ENCODE measurements around the gene MYOM3. TPM values are rescaled to one million over a fixed set of nuclear protein-coding genes. Genes with fewer than 3 reads are reported as not detected.
A peak's percentile ranks its signal among the peaks of the same experiment; 100 is the strongest.

Gene MYOM3
- total RNA-seq, result under 1 TPM in 1 of 3 donors, not detected in 2; 0.08 TPM
- 0.02 TPM for total RNA-seq (2013)

GRCh38 chr1:24111996-24112779 lies at the start of gene MYOM3:
Gene MYOM3, minus strand, starts transcription at chr1:24112135. Its CDS starts 3,499 bp downstream, at chr1:24108636.
- Mint-ChIP-seq H3K4me1 (peaks cover 0 to 15% of the 10 kb centered on the region in 2 donors), H3K4me3 (peak within 1 kb of the TSS; percentile 6), H3K36me3 (no peaks in the 10 kb centered on the region), H3K27me3 (ENCODE audit: low read depth in 2 of 2) (peaks cover 7 to 17% of the 10 kb centered on the region in 2 donors), H3K9me3 (no peaks in the 10 kb centered on the region), H3K27ac (no peak within 1 kb of the TSS)
- ATAC-seq (peak; percentile 83 to 100 (median 98)), DNase-seq (peak; percentile 42 to 59)
- H3K9me3 ChIP-seq (ENCODE audit: control insufficient read depth, insufficient read depth, low read length), result no peaks in the 10 kb centered on the region
- TF ChIP-seq, protein P1, sequence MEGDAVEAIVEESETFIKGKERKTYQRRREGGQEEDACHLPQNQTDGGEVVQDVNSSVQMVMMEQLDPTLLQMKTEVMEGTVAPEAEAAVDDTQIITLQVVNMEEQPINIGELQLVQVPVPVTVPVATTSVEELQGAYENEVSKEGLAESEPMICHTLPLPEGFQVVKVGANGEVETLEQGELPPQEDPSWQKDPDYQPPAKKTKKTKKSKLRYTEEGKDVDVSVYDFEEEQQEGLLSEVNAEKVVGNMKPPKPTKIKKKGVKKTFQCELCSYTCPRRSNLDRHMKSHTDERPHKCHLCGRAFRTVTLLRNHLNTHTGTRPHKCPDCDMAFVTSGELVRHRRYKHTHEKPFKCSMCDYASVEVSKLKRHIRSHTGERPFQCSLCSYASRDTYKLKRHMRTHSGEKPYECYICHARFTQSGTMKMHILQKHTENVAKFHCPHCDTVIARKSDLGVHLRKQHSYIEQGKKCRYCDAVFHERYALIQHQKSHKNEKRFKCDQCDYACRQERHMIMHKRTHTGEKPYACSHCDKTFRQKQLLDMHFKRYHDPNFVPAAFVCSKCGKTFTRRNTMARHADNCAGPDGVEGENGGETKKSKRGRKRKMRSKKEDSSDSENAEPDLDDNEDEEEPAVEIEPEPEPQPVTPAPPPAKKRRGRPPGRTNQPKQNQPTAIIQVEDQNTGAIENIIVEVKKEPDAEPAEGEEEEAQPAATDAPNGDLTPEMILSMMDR (IDR thresholded peaks at IDR 0.05), result no peak
- H3K4me1 ChIP-seq (ENCODE audit: control insufficient read depth, insufficient read depth, low read length), result peaks cover 7% of the 10 kb centered on the region
- no peaks in the 10 kb centered on the region for H3K36me3 ChIP-seq (ENCODE audit: control insufficient read depth, insufficient read depth, low read length)
- no peak within 1 kb of the TSS for H3K4me3 ChIP-seq (ENCODE audit: low read length)
- H3K27me3 ChIP-seq (ENCODE audit: control insufficient read depth, insufficient read depth, low read length), result no peaks in the 10 kb centered on the region
- intact Hi-C loops (cut with micrococcal nuclease), result no loop called here
- 37% methylated on average over 27 of the region's 27 CpGs for WGBS (ENCODE audit: insufficient coverage)
- H3K27ac ChIP-seq (ENCODE audit: low read length), result no peak within 1 kb of the TSS

GRCh38 chr1:24161270-24161669 lies 49.3 kb upstream of the MYOM3 start:
- TF ChIP-seq, protein P1 (IDR thresholded peaks at IDR 0.05), result no peak
- H3K27me3 ChIP-seq (ENCODE audit: control insufficient read depth, insufficient read depth, low read length), result no peaks in the 10 kb centered on the region
- intact Hi-C loops (cut with micrococcal nuclease), result no loop called here
- Mint-ChIP-seq H3K36me3 (no peaks in the 10 kb centered on the region), H3K27me3 (ENCODE audit: low read depth in 2 of 2) (peaks cover 6 to 15% of the 10 kb centered on the region in 2 donors), H3K9me3 (no peaks in the 10 kb centered on the region), H3K27ac (no peak overlapping the region), H3K4me1 (no peaks in the 10 kb centered on the region), H3K4me3 (no peak overlapping the region)
- no peaks in the 10 kb centered on the region for H3K4me1 ChIP-seq (ENCODE audit: control insufficient read depth, insufficient read depth, low read length)
- ATAC-seq, result no peak
- H3K36me3 ChIP-seq (ENCODE audit: control insufficient read depth, insufficient read depth, low read length), result no peaks in the 10 kb centered on the region
- no peak overlapping the region for H3K4me3 ChIP-seq (ENCODE audit: low read length)
- WGBS (ENCODE audit: insufficient coverage), result 93% methylated on average over 4 of the region's 4 CpGs
- no peak for DNase-seq
- no peaks in the 10 kb centered on the region for H3K9me3 ChIP-seq (ENCODE audit: control insufficient read depth, insufficient read depth, low read length)
- H3K27ac ChIP-seq (ENCODE audit: low read length), result no peak overlapping the region

DNA sequence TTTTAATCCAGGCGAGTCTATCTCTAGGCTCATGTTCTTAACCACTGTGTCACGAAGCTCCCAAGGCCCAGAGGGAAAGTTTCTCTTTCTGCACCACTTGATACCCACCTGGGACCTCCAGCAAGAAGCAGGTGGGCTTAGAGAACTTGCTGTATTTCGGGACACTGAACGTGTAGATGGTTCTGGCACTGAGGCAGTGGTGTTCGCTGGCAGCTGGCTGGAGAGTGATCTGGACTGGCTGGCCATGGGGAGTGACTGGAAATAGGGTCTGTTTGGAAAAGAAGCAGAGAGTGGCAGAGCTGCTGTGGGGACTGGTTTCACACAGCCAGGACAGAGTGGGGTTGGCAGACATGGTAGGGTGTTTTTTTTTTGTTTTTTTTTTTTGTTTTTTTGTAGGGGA lies 47.4 kb upstream of the MYOM3 start:
- DNase-seq, result no peak
- no peaks in the 10 kb centered on the region for H3K27me3 Mint-ChIP-seq (ENCODE audit: low read depth in 2 of 2)

More for the DNA sequence above, 47.4 kb upstream of the MYOM3 start:
- H3K9me3 ChIP-seq (ENCODE audit: control insufficient read depth, insufficient read depth, low read length), result no peaks in the 10 kb centered on the region
- TF ChIP-seq, protein P1 (IDR thresholded peaks at IDR 0.05), result no peak
- no peaks in the 10 kb centered on the region for H3K9me3 Mint-ChIP-seq
- no peaks in the 10 kb centered on the region for H3K27me3 ChIP-seq (ENCODE audit: control insufficient read depth, insufficient read depth, low read length)
- H3K4me3 ChIP-seq (ENCODE audit: low read length), result no peak overlapping the region
- H3K36me3 ChIP-seq (ENCODE audit: control insufficient read depth, insufficient read depth, low read length), result no peaks in the 10 kb centered on the region
- no peak overlapping the region for H3K27ac Mint-ChIP-seq
- no peaks in the 10 kb centered on the region for H3K36me3 Mint-ChIP-seq
- no peak overlapping the region for H3K4me3 Mint-ChIP-seq
- no peaks in the 10 kb centered on the region for H3K4me1 Mint-ChIP-seq
- ATAC-seq, result no peak
- no peaks in the 10 kb centered on the region for H3K4me1 ChIP-seq (ENCODE audit: control insufficient read depth, insufficient read depth, low read length)
- WGBS (ENCODE audit: insufficient coverage), result 90% methylated on average over 5 of the region's 5 CpGs
- no peak overlapping the region for H3K27ac ChIP-seq (ENCODE audit: low read length)
- intact Hi-C loops (cut with micrococcal nuclease), result no loop called here
